Measurements from ENCODE around the gene CERS6. TPM values are rescaled to one million over a fixed set of nuclear protein-coding genes. Genes with fewer than 3 reads are reported as not detected.
A peak's percentile ranks its signal among the peaks of the same experiment; 100 is the strongest.

The CERS6 gene
- total and polyA plus RNA-seq, 2 experiments from 2014 or later = 40.9 to 99.1 TPM

- peaks cover 16% of the 10 kb centered on the region for H3K4me1 ChIP-seq (ENCODE audit: insufficient read depth)
- no peaks in the 10 kb centered on the region for H3K36me3 ChIP-seq (replicated peaks; ENCODE audit: insufficient read depth, low read depth)
- DNase-seq (ENCODE audit: low spot score) = no peak
- H3K27me3 ChIP-seq = no peaks in the 10 kb centered on the region
- peaks cover 69% of the 10 kb centered on the region for H3K79me2 ChIP-seq
- H3K27ac ChIP-seq = no peak overlapping the region
- H4K20me1 ChIP-seq (ENCODE audit: insufficient read depth, poor library complexity, severe bottlenecking) = peaks cover 30% of the 10 kb centered on the region
- no peaks in the 10 kb centered on the region for H3K9me2 ChIP-seq (replicated peaks; ENCODE audit: insufficient read depth)
- H2AFZ ChIP-seq = no peak overlapping the region
- peak overlapping the region; percentile 82 for H3K4me2 ChIP-seq
- H3K9me3 ChIP-seq (ENCODE audit: low read depth) = no peaks in the 10 kb centered on the region
- 43% methylated on average over 1 of the region's 1 CpG for WGBS (ENCODE audit: low lambda C conversion rate, missing lambda C conversion rate)
- H3K4me3 ChIP-seq = peak overlapping the region; percentile 47
- TF ChIP-seq EZH2phosphoT487 (IDR thresholded peaks at IDR 0.05; ENCODE audit: low read depth, severe bottlenecking, unreplicated experiment) (no peak), EZH2 (IDR thresholded peaks at IDR 0.05; ENCODE audit: borderline replicate concordance) (no peak)
- TF ChIP-seq, protein P1, sequence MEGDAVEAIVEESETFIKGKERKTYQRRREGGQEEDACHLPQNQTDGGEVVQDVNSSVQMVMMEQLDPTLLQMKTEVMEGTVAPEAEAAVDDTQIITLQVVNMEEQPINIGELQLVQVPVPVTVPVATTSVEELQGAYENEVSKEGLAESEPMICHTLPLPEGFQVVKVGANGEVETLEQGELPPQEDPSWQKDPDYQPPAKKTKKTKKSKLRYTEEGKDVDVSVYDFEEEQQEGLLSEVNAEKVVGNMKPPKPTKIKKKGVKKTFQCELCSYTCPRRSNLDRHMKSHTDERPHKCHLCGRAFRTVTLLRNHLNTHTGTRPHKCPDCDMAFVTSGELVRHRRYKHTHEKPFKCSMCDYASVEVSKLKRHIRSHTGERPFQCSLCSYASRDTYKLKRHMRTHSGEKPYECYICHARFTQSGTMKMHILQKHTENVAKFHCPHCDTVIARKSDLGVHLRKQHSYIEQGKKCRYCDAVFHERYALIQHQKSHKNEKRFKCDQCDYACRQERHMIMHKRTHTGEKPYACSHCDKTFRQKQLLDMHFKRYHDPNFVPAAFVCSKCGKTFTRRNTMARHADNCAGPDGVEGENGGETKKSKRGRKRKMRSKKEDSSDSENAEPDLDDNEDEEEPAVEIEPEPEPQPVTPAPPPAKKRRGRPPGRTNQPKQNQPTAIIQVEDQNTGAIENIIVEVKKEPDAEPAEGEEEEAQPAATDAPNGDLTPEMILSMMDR (IDR thresholded peaks at IDR 0.05; ENCODE audit: poor library complexity) = no peak
Observed at GRCh38 chr2:168458139-168458538, 2.1 kb downstream of the CERS6 start.

DNA sequence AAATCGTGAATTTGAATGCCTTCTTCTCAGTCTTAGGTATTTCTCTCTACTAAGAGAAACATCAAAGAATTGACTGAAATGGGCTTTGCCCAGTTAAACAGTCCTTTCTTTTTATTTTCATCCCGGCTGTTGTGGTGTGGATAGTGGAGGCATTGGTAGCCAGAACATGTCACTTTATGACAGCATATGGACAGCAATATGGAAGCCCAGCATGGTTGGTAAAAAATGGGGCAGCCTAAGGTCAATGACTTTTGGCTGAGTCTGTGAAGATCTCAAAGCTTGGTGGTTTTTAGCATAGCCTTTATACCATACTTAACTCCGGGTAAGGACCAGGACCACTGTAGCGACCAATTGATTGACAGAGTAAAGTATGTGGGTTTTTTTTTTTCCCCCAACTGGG lies 3.2 kb downstream of the CERS6 start:
- Histone ChIP-seq H3K4me2 (peak overlapping the region; percentile 82), H3K79me2 (peaks cover 80% of the 10 kb centered on the region), H3K27me3 (no peaks in the 10 kb centered on the region), H3K36me3 (replicated peaks; ENCODE audit: insufficient read depth, low read depth) (no peaks in the 10 kb centered on the region), H3K9me2 (replicated peaks; ENCODE audit: insufficient read depth) (no peaks in the 10 kb centered on the region), H3K27ac (no peak overlapping the region), H3K4me1 (ENCODE audit: insufficient read depth) (peaks cover 16% of the 10 kb centered on the region), H3K9me3 (ENCODE audit: low read depth) (no peaks in the 10 kb centered on the region), H4K20me1 (ENCODE audit: insufficient read depth, poor library complexity, severe bottlenecking) (peaks cover 30% of the 10 kb centered on the region), H2AFZ (no peak overlapping the region), H3K4me3 (no peak overlapping the region)
- 82% methylated on average over 4 of the region's 4 CpGs for WGBS (ENCODE audit: low lambda C conversion rate, missing lambda C conversion rate)
- no peak for DNase-seq (ENCODE audit: low spot score)
- TF ChIP-seq EZH2phosphoT487 (IDR thresholded peaks at IDR 0.05; ENCODE audit: low read depth, severe bottlenecking, unreplicated experiment) (no peak), EZH2 (IDR thresholded peaks at IDR 0.05; ENCODE audit: borderline replicate concordance) (no peak)
- TF ChIP-seq, protein P1 (IDR thresholded peaks at IDR 0.05; ENCODE audit: poor library complexity) = no peak

- peak overlapping the region; percentile 82 for H3K4me2 ChIP-seq
- no peak for DNase-seq (ENCODE audit: low spot score)
- no peak overlapping the region for H2AFZ ChIP-seq
- no peaks in the 10 kb centered on the region for H3K9me2 ChIP-seq (replicated peaks; ENCODE audit: insufficient read depth)
- H3K36me3 ChIP-seq (replicated peaks; ENCODE audit: insufficient read depth, low read depth) = no peaks in the 10 kb centered on the region
- H3K27ac ChIP-seq = peak overlapping the region; percentile 8
- no peaks in the 10 kb centered on the region for H3K27me3 ChIP-seq
- peaks cover 16% of the 10 kb centered on the region for H3K4me1 ChIP-seq (ENCODE audit: insufficient read depth)
- H3K79me2 ChIP-seq = peaks cover 93% of the 10 kb centered on the region
- H3K4me3 ChIP-seq = no peak overlapping the region
- 56% methylated on average over 2 of the region's 2 CpGs for WGBS (ENCODE audit: low lambda C conversion rate, missing lambda C conversion rate)
- TF ChIP-seq EZH2 (IDR thresholded peaks at IDR 0.05; ENCODE audit: borderline replicate concordance) = no peak
- no peak for TF ChIP-seq EZH2phosphoT487 (IDR thresholded peaks at IDR 0.05; ENCODE audit: low read depth, severe bottlenecking, unreplicated experiment)
- TF ChIP-seq, protein P1 (IDR thresholded peaks at IDR 0.05; ENCODE audit: poor library complexity) = no peak
- H3K9me3 ChIP-seq (ENCODE audit: low read depth) = no peaks in the 10 kb centered on the region
- peaks cover 33% of the 10 kb centered on the region for H4K20me1 ChIP-seq (ENCODE audit: insufficient read depth, poor library complexity, severe bottlenecking)
Observed at GRCh38 chr2:168460571-168460970, 4.5 kb downstream of the CERS6 start.
